DOHH2 (cell line): ENCODE data around the gene MYH11.

Source experiments
- CTCF ChIP-seq: fragments of 200-600 bp; sonication (generic); IDR thresholded peaks from one replicate; pipeline ENCODE4 v1.5.1; 2014; ENCODE audit warnings: antibody characterized with exemption, mild to moderate bottlenecking, low read depth, low read length; ENCODE audit not compliant: poor library complexity, severe bottlenecking
- EZH2phosphoT487 ChIP-seq: fragments of 200-600 bp; sonication (generic); IDR thresholded peaks from 2 replicates; pipeline ENCODE4 v1.6.1; 2017; ENCODE audit warnings: borderline replicate concordance, mild to moderate bottlenecking, antibody characterized with exemption, low read length, moderate library complexity, mixed read lengths

- no peak for TF ChIP-seq CTCF
- TF ChIP-seq EZH2phosphoT487 = no peak
Observed at GRCh38 chr16:15765116-15765515, 91.7 kb downstream of the MYH11 start.
